Measurements from ENCODE around the gene SLC9A9.

GRCh38 chr3:143334231-143334630 lies 514.0 kb downstream of the SLC9A9 start:
- TF ChIP-seq CTCF (IDR thresholded peaks at IDR 0.05; ENCODE audit: low read length) (no peak), EZH2 (optimal IDR thresholded peaks at IDR 0.05; ENCODE audit: low read depth, low read length) (no peak), EZH2phosphoT487 (IDR thresholded peaks at IDR 0.05; ENCODE audit: low read length) (no peak)
